IMR-90 (cell line): ENCODE results near the gene VPS54. TPM values are rescaled to one million over a fixed set of nuclear protein-coding genes. Genes with fewer than 3 reads are reported as not detected.

Experiments
- ATAC-seq: fragments of 200-7000 bp; cut with Tn5 transposase; 2 replicates; pipeline ENCODE4 v1.9.1; 2020; ENCODE audit warnings: low read depth, mild to moderate bottlenecking, moderate library complexity
- BruUV-seq: library from RNA; stranded (reverse); fragments of 400-500 nt; replicated peaks from 2 replicates; lab custom pipeline; 2021; lab: Mats Ljungman, UMichigan
- CTCF ChIA-PET: fragments of 300-600 bp; formaldehyde crosslinking; extraction: SDS; loops from one replicate; lab custom pipeline; 2021; ENCODE audit warnings: antibody characterized with exemption; lab: Yijun Ruan, JAX
- POLR2A ChIA-PET: fragments of 300-600 bp; sonication (Branson Sonifier 250); formaldehyde crosslinking; loops from one replicate; lab custom pipeline; 2022; ENCODE audit warnings: antibody characterized with exemption; ENCODE audit not compliant: unreplicated experiment; lab: Charles Lee
- DNase-seq: peaks from one replicate; pipeline ENCODE4 v3.0.0; 2013
- H2AFZ ChIP-seq: replicated peaks from 2 replicates; pipeline ENCODE3; 2013; ENCODE audit warnings: low read length, mild to moderate bottlenecking; ENCODE audit not compliant: poor library complexity
- H2AK5ac ChIP-seq: 2 replicates; pipeline ENCODE4 v1.6.1; 2013; ENCODE audit warnings: low read depth, low read length, inconsistent platforms
- H2AK9ac ChIP-seq: replicated peaks from 2 replicates; pipeline ENCODE3; 2013; ENCODE audit warnings: mild to moderate bottlenecking, low read depth, low read length, moderate library complexity; ENCODE audit not compliant: poor library complexity
- H2BK120ac ChIP-seq: 2 replicates; pipeline ENCODE4 v1.6.1; 2013; ENCODE audit warnings: low read depth, low read length, inconsistent platforms
- H2BK15ac ChIP-seq: 3 replicates; pipeline ENCODE4 v1.6.1; 2013; ENCODE audit warnings: low read depth, low read length, inconsistent platforms
- H2BK20ac ChIP-seq: 2 replicates; pipeline ENCODE4 v1.6.1; 2013; ENCODE audit warnings: low read depth, mild to moderate bottlenecking, inconsistent platforms, low read length, moderate library complexity
- H2BK5ac ChIP-seq: 2 replicates; pipeline ENCODE4 v1.6.1; 2013; ENCODE audit warnings: mild to moderate bottlenecking, low read depth, low read length, inconsistent platforms; ENCODE audit not compliant: poor library complexity, severe bottlenecking
- H3K14ac ChIP-seq: replicated peaks from 2 replicates; pipeline ENCODE4 v1.6.1; 2013; ENCODE audit warnings: low read depth, low read length, inconsistent platforms
- H3K18ac ChIP-seq: 2 replicates; pipeline ENCODE4 v1.6.1; 2013; ENCODE audit warnings: low read depth, low read length, control low read depth
- H3K23ac ChIP-seq: 2 replicates; pipeline ENCODE4 v1.6.1; 2013; ENCODE audit warnings: low read depth, low read length, inconsistent platforms
- H3K27ac ChIP-seq: 2 replicates; pipeline ENCODE4 v1.5.1; 2013; ENCODE audit warnings: mild to moderate bottlenecking, control low read depth, low read length; ENCODE audit not compliant: insufficient read depth
- H3K27me3 ChIP-seq: 2 replicates; pipeline ENCODE4 v1.6.1; 2013; ENCODE audit warnings: low read length; ENCODE audit not compliant: control insufficient read depth, insufficient read depth
- H3K36me3 ChIP-seq: 2 replicates; pipeline ENCODE4 v1.6.1; 2013; ENCODE audit warnings: low read length, mixed read lengths; ENCODE audit not compliant: control insufficient read depth, insufficient read depth
- H3K4ac ChIP-seq: 2 replicates; pipeline ENCODE4 v1.6.1; 2013; ENCODE audit warnings: low read depth, low read length, inconsistent platforms
- H3K4me1 ChIP-seq: 2 replicates; pipeline ENCODE4 v1.6.1; 2013; ENCODE audit warnings: low read length, mixed read lengths; ENCODE audit not compliant: control insufficient read depth, insufficient read depth
- H3K4me2 ChIP-seq: 2 replicates; pipeline ENCODE4 v1.6.1; 2013; ENCODE audit warnings: low read depth, mild to moderate bottlenecking, control low read depth, low read length, moderate library complexity
- H3K4me3 ChIP-seq: 2 replicates; pipeline ENCODE4 v1.5.1; 2013; ENCODE audit warnings: low read depth, mild to moderate bottlenecking, control low read depth, low read length, moderate library complexity; ENCODE audit not compliant: insufficient read depth
- H3K56ac ChIP-seq: 2 replicates; pipeline ENCODE4 v1.6.1; 2013; ENCODE audit warnings: low read length, inconsistent platforms; ENCODE audit not compliant: insufficient read depth; ENCODE audit errors: extremely low read depth
- H3K79me1 ChIP-seq, 2 experiments: 2 replicates each; pipeline ENCODE4 v1.6.1; 2013; ENCODE audit warnings: low read length in 2 of 2, inconsistent platforms in 1 of 2, low read depth in 1 of 2
- H3K9ac ChIP-seq: 2 replicates; pipeline ENCODE4 v1.6.1; 2013; ENCODE audit warnings: low read depth, low read length, control low read depth
- H3K9me1 ChIP-seq: 2 replicates; pipeline ENCODE4 v1.6.1; 2013; ENCODE audit warnings: low read length, inconsistent platforms; ENCODE audit not compliant: insufficient read depth
- H3K9me3 ChIP-seq: 2 replicates; pipeline ENCODE4 v1.6.1; 2013; ENCODE audit warnings: low read length; ENCODE audit not compliant: control insufficient read depth, insufficient read depth
- H4K20me1 ChIP-seq: 2 replicates; pipeline ENCODE4 v1.6.1; 2013; ENCODE audit warnings: low read length, inconsistent platforms; ENCODE audit not compliant: insufficient read depth
- H4K5ac ChIP-seq: 2 replicates; pipeline ENCODE4 v1.6.1; 2013; ENCODE audit warnings: mild to moderate bottlenecking, low read depth, low read length, control low read depth
- H4K8ac ChIP-seq, 2 experiments: 2 replicates each; pipeline ENCODE4 v1.6.1; 2013; ENCODE audit warnings: low read depth in 2 of 2, low read length in 2 of 2, control low read depth in 1 of 2, inconsistent platforms in 1 of 2
- H4K91ac ChIP-seq: 2 replicates; pipeline ENCODE4 v1.6.1; 2013; ENCODE audit warnings: low read depth, low read length, inconsistent platforms; ENCODE audit not compliant: insufficient read depth
- CHD1 ChIP-seq: IDR thresholded peaks from 2 replicates; pipeline ENCODE4 v1.6.1; 2012; ENCODE audit warnings: low read depth, low read length, improper control_type of control experiment
- MXI1 ChIP-seq: IDR thresholded peaks from 2 replicates; pipeline ENCODE4 v1.6.1; 2012; ENCODE audit warnings: low read depth, mild to moderate bottlenecking, low read length, moderate library complexity, borderline replicate concordance
- NFE2L2 ChIP-seq: fragments of 150-350 bp; IDR thresholded peaks from 2 replicates; pipeline ENCODE4 v1.6.1; 2016; ENCODE audit warnings: low read depth, mild to moderate bottlenecking, low read length
- POLR2A ChIP-seq: IDR thresholded peaks from 2 replicates; pipeline ENCODE4 v1.6.1; 2012; ENCODE audit warnings: mild to moderate bottlenecking, low read depth, low read length
- RAD21 ChIP-seq: IDR thresholded peaks from 2 replicates; pipeline ENCODE4 v1.6.1; 2012; ENCODE audit warnings: low read length, improper control_type of control experiment
- SMC3 ChIP-seq: fragments of 150-350 bp; IDR thresholded peaks from 2 replicates; pipeline ENCODE4 v1.6.1; 2016; ENCODE audit warnings: low read depth, mild to moderate bottlenecking, antibody characterized with exemption, low read length, moderate library complexity
- WGBS, 2 experiments: methylation state at CpG; one replicate each; pipeline versions ENCODE4 v1.1.5 to v1.1.7; 2013; ENCODE audit warnings: missing lambda C conversion rate in 2 of 2; ENCODE audit not compliant: insufficient read length in 1 of 2; ENCODE audit errors: extremely low coverage in 2 of 2; 5-methylcytosine and 5-hydroxymethylcytosine counted together
- dilution Hi-C: fragments of 300-500 bp; cut with HindIII; formaldehyde crosslinking; loops from one replicate; pipeline ENCODE4 v1.14.3; 2018; ENCODE audit warnings: low sequenced_read_pairs; ENCODE audit not compliant: unreplicated experiment
- in situ Hi-C: fragments of 300-500 bp; cut with MboI; formaldehyde crosslinking; loops from 3 replicates; pipeline ENCODE4 v1.14.3; 2019; ENCODE audit warnings: low sequenced_read_pairs, inconsistent platforms, mixed read lengths
- intact Hi-C: fragments of 100-400 bp; cut with micrococcal nuclease; formaldehyde crosslinking; loops from 2 replicates; pipeline ENCODE4 v1.10.0; 2022
- polyA plus RNA-seq, 3 experiments: library from polyadenylated mRNA; depleted of rRNA; stranded (reverse); fragments of >200 nt; gene quantifications; 2 replicates each; pipeline ENCODE4 v1.2.3, GENCODE V29; 2012; ENCODE audit warnings: low replicate concordance in 1 of 3
- total RNA-seq: library from RNA; depleted of rRNA; stranded (reverse); fragments of >200 nt; gene quantifications from 2 replicates; pipeline ENCODE4 v1.2.3, GENCODE V29; 2012
- TF ChIP-seq, protein P1 (sequence below): conservative IDR thresholded peaks from 2 replicates; pipeline ENCODE4 v1.5.1; 2012; ENCODE audit warnings: mild to moderate bottlenecking, low read depth, low read length, improper control_type of control experiment

VPS54 gene
- total and polyA plus RNA-seq, 2 of the 4 experiments (the other 2 are of a cell fraction), result 7.1 to 18.1 TPM

DNA sequence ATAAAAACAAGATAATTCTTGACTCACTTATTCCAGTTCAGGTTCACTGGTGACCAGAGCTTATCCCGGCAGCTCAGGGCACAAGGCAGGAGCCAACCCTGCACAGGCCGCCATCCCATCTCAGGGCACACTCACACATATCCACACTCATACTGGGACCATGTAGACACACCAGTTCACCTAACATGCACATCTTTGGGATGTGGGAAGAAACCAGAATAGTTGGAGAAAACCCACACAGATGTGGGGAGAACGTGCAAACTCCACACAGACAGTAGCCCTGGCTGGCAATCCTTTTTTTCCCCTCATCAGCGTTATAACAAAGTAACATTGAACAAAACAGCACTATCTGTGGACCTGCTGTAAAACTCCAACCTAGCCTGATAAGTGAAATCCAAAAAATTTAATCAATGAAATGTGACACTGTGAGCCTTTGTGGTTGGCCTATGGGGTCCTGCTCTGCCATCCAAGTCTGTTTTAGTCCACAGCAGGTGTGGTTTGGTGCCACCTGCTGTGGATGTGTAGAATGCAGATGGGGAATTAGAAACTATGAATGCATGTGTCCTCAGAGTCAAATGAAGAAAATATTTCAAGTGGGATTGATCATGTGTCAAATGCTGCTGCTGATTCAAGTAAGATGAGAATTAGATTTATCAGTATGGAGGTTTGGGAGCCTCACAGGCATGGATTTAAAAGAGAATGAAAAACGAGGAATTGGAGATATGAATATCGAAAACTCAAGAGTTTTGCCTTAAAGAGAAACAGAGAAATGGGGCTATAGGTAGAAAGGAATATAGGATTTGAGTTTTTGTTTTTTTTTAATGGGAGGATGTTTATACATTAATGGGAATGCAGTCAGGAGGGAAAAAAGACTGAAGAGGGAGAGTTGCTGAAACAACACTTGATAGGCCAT is 130.5 kb downstream of the VPS54 start:
- no peak overlapping the region for H4K8ac ChIP-seq
- no peak overlapping the region for H3K23ac ChIP-seq
- H2BK20ac ChIP-seq, result no peak overlapping the region
- H3K4ac ChIP-seq, result no peak overlapping the region
- H3K9me1 ChIP-seq, result 0 out of 2 replicates have a peak, but pooled peaks cover 3% of the 10 kb centered on the region
- ChIA-PET CTCF (no interaction called here), POLR2A (no interaction called here)
- dilution Hi-C loops, result no loop called here
- no peak overlapping the region for H3K18ac ChIP-seq
- WGBS, 2 experiments, result 100% methylated on average over 2 of the region's 6 CpGs; no CpG with 5 or more reads in 1 of the 2 experiments
- no peak overlapping the region for H4K91ac ChIP-seq
- H4K20me1 ChIP-seq, result no peaks in the 10 kb centered on the region
- in situ Hi-C loops, result loop anchor here (10.0 kb wide), 1 partner anchor 204 kb away; no protein-coding TSS in a partner anchor
- peaks cover 2% of the 10 kb centered on the region; the same call in 1 of the 2 replicates for H3K4me1 ChIP-seq
- H3K79me1 ChIP-seq, result peaks cover 4 to 10% of the 10 kb centered on the region in 2 experiments; a peak in 3 of 4 replicates
- no peak overlapping the region for H3K4me2 ChIP-seq
- no TSS peak for BruUV-seq
- no peak overlapping the region for H3K4me3 ChIP-seq
- H3K36me3 ChIP-seq, result peaks cover 21% of the 10 kb centered on the region
- TF ChIP-seq POLR2A (no peak), CHD1 (no peak), RAD21 (peak; percentile 79), NFE2L2 (no peak), MXI1 (no peak), SMC3 (peak; percentile 74)
- TF ChIP-seq, protein P1, sequence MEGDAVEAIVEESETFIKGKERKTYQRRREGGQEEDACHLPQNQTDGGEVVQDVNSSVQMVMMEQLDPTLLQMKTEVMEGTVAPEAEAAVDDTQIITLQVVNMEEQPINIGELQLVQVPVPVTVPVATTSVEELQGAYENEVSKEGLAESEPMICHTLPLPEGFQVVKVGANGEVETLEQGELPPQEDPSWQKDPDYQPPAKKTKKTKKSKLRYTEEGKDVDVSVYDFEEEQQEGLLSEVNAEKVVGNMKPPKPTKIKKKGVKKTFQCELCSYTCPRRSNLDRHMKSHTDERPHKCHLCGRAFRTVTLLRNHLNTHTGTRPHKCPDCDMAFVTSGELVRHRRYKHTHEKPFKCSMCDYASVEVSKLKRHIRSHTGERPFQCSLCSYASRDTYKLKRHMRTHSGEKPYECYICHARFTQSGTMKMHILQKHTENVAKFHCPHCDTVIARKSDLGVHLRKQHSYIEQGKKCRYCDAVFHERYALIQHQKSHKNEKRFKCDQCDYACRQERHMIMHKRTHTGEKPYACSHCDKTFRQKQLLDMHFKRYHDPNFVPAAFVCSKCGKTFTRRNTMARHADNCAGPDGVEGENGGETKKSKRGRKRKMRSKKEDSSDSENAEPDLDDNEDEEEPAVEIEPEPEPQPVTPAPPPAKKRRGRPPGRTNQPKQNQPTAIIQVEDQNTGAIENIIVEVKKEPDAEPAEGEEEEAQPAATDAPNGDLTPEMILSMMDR, result peak; percentile 75
- H4K5ac ChIP-seq, result no peak overlapping the region
- DNase-seq, result peak; percentile 48
- H2BK5ac ChIP-seq, result no peak overlapping the region
- H2AK5ac ChIP-seq, result no peak overlapping the region
- peak; percentile 87 for ATAC-seq
- H3K9me3 ChIP-seq, result no peaks in the 10 kb centered on the region
- H2BK15ac ChIP-seq, result no peak overlapping the region
- no peak overlapping the region for H3K9ac ChIP-seq
- intact Hi-C loops, result loop anchor here (2.0 to 5.0 kb wide), 3 partner anchors 46 to 301 kb away; partner anchors contain the start of genes MDH1 and WDPCP
- no peak overlapping the region for H3K27ac ChIP-seq
- no peak overlapping the region for H2BK120ac ChIP-seq
- no peak overlapping the region for H3K14ac ChIP-seq
- no peak overlapping the region for H3K56ac ChIP-seq
- no peaks in the 10 kb centered on the region for H3K27me3 ChIP-seq
- H2AK9ac ChIP-seq, result peak overlapping the region; percentile 50
- H2AFZ ChIP-seq, result no peak overlapping the region
